ENCODE results near the gene SRM.
"Not testable (repeated sequence)": the region's sequence is repeated elsewhere in the genome, so short reads cannot be mapped to it uniquely, and the experiment has no call there.

Gene SRM

DNA sequence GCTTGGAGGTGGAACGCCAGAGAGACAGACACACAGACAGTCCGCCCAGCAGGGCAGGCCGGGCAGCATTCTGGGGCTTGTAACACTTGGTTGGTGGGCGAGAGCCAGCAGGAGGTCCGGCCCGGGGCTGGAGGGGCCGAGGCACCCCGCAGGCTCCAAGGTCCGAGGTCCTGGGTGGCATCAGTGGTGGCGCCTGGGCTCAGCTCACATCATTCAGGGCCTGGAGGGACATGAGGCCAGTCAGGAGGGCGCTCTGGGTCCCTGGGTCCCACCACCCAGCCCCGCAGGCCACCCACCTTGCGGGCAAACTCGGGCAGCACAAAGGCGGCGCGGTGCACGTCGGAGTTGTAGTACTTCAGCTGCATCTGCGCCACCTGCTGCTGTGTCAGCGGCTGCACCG lies 5.2 kb downstream of the SRM start:
- no peak overlapping the region for H3K4me3 ChIP-seq (ENCODE audit: low read depth, low read length)
- TF ChIP-seq, protein P1, sequence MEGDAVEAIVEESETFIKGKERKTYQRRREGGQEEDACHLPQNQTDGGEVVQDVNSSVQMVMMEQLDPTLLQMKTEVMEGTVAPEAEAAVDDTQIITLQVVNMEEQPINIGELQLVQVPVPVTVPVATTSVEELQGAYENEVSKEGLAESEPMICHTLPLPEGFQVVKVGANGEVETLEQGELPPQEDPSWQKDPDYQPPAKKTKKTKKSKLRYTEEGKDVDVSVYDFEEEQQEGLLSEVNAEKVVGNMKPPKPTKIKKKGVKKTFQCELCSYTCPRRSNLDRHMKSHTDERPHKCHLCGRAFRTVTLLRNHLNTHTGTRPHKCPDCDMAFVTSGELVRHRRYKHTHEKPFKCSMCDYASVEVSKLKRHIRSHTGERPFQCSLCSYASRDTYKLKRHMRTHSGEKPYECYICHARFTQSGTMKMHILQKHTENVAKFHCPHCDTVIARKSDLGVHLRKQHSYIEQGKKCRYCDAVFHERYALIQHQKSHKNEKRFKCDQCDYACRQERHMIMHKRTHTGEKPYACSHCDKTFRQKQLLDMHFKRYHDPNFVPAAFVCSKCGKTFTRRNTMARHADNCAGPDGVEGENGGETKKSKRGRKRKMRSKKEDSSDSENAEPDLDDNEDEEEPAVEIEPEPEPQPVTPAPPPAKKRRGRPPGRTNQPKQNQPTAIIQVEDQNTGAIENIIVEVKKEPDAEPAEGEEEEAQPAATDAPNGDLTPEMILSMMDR (IDR thresholded peaks at IDR 0.05; ENCODE audit: low read depth, low read length) = no peak

DNA sequence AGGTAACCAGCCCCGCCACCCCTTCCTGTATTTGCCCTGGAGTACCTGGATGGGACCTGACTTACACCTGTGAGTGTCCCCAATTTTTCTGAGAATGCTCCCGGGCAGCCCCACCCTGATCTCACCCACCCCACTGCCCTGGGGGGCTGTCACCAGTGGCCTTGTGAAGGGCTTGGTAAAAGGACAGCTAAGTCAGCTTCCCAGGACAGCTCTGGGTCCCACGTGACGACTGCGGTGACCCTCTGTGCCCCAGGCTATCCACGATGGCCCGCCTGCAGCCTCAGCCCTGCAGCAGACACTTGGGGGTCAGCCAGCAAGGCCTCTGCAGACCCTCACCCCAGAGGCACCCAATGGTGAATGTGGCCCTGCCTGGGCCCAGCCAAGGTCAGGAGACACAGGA lies 5.6 kb downstream of the SRM start:
- H3K4me3 ChIP-seq (ENCODE audit: low read depth, low read length) = no peak overlapping the region
- TF ChIP-seq, protein P1 (IDR thresholded peaks at IDR 0.05; ENCODE audit: low read depth, low read length) = no peak

DNA sequence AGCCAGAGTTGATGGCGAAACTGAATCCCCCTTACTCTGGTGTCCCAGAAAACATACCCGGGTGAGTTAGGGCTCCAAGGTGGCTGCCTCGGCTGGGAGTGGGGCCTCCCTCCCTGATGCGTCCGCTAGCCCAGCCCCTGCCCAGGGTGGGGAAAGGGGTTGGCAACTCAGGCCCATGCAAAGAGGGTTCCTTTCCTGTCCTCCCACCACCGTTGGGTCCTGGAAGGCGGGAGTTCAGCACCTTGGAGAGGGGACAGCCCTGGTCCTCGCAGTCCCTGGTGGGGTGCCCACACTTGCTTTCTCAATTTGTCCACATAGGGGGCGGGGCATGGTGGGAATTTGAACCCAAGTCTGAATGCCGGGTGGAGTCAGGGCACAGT lies 6.1 kb downstream of the SRM start:
- H3K4me3 ChIP-seq (ENCODE audit: low read depth, low read length) = no peak overlapping the region
- TF ChIP-seq, protein P1 (IDR thresholded peaks at IDR 0.05; ENCODE audit: low read depth, low read length) = no peak

GRCh38 chr1:11052839-11053757 lies 6.7 kb downstream of the SRM start:
- no peak overlapping the region for H3K4me3 ChIP-seq (ENCODE audit: low read depth, low read length)

DNA sequence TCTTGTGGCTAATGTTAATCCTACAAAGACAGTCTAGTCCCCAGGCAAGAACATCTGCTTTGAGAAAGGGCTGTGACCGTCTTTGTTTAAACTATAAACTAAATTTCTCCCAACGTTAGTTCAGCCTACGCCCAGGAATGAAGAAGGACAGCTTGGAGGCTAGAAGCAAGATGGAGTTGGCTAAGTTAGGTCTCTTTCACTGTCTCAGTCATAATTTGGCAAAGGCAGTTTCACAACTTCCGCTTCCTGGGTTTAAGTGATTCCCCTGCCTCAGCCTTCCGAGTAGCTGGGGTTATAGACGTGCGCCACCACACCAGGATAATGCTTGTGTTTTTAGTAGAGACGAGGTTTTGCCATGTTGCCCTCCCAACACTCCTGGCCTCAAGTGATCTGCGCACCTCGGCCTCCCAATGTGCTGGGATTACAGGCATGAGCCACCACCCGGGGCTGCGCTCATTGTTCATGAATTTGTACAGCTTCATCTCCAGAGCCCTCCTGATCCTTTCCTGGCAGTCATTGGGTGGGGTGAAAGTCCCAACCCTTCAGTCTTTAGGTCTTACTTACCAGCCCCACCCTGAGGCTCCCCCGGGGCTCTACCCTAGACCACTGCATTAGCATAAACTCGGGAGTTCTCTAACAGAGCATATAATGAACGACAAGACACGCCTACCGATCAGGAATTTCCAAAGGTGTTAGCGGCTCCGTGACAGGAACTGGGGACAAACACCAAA lies 7.9 kb downstream of the SRM start:
- TF ChIP-seq, protein P1 (IDR thresholded peaks at IDR 0.05; ENCODE audit: low read depth, low read length) = no peak

More at GRCh38 chr1:11052839-11053757, 6.7 kb downstream of the SRM start:
- TF ChIP-seq, protein P1 (IDR thresholded peaks at IDR 0.05; ENCODE audit: low read depth, low read length) = no peak

DNA sequence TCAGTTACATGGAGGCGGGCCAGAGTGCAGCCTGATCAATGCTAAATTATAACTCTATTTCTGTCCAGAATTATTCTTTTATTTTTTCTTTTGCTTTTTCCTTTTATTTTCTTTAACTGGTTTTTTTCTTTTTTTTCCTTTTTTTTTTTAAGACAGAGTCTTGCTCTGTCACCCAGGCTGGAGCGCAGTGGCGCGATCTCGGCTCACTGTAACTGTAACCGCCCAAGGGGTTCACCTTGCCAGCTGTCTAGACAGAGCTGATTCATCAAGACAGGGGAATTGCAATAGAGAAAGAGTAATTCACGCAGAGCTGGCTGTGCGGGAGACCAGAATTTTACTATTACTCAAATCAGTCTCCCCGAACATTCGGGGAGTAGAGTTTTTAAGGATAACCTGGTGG lies 8.7 kb downstream of the SRM start:
- not testable (repeated sequence) for H3K4me3 ChIP-seq (ENCODE audit: low read depth, low read length)

More for the DNA sequence above, 7.9 kb downstream of the SRM start:
- H3K4me3 ChIP-seq (ENCODE audit: low read depth, low read length) = no peak overlapping the region

GRCh38 chr1:11046625-11047365 lies 13.0 kb downstream of the SRM start, which contains the start of gene MASP2:
TSS of gene MASP2 (minus strand) at chr1:11047239. CDS start at chr1:11047207, 32 bp downstream.
- H3K4me3 ChIP-seq (ENCODE audit: low read depth, low read length) = no peak within 1 kb of the TSS
- TF ChIP-seq, protein P1 (IDR thresholded peaks at IDR 0.05; ENCODE audit: low read depth, low read length) = no peak
